Head of caudate nucleus (tissue), 42 donors: ENCODE data around the gene DCUN1D3.

ENCODE experiments used
- DNase-seq, 42 donors: peaks; one replicate each; pipeline versions ENCODE4 v3.0.0 to v3.0.0-alpha.2; 2020 to 2021; ENCODE audit warnings: mixed read lengths in 7 of 42
- intact Hi-C: fragments of 100-400 bp; cut with DNase I; formaldehyde crosslinking; loops from one replicate; pipeline ENCODE4 v1.15.0; 2022

DCUN1D3 gene

DNA sequence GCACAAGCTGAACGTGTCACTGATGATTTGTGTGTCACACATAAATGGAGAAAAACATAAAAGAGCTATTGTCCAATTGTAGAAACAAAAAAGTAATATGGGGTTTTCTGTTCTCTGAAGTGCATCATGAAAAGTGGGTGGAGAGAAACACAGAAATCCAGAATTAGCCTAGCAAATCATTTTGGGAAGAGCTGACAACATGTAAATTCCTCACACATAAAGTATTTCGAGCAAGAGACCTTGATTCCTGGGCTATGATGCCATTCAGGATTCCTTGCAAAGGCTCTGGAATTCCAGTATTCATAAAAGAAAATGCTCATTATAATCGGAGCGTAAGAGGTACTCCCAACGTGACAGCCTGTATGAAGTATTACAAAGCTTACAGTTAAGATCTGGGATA lies 1.1 kb downstream of the DCUN1D3 start:
- intact Hi-C loops: no loop called here
- DNase-seq: peak in 1 of 42 donors; percentile 11

DNA sequence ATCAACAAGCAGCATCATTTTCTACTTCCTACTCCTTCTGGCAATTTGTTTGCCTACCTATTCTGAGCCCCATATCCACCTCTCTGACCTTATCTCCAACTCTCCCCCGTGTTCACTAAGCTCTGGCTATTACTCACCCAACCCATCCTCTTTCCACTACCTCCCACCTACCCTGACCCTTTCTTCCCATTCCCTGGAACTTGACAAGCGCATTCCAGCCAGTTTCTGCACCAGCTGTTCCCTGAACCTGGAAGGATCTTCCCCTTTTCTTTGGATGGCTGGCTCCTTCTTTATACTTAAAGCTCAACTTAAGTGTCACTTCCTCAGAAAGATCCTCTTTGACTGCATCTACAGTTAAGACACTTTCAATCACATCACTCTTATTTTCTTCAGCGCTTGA lies 2.2 kb downstream of the DCUN1D3 start:
- DNase-seq: no peak
- intact Hi-C loops: no loop called here

DNA sequence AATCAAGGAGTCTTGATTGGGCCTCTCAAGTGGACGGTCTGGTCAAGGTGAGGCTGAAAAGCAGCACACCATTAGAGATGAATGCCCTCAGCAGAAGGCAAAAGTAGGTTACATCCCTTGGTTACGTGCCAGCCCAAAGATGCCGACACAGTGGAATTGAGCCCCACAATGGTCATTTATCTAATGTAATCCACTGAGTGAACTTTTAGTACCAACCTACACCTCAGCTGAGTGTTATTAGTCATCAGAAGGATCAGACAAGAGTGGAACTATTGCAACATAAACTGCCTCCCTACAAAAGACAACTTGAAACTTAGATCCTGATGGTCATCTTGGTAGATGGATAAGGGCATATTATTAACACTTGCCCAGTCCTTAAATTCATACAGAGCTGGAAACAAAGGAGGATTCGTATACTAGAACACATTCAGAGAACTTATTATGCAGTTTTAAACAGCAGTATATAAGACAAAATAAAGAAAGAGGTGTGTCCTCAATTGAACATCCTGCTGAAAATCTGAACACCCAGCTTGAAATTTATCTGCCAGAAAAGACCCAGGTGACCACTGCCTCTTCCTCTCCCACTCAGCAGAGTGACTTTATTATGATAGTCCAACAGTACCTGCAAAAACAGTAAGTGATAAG lies 2.8 kb downstream of the DCUN1D3 start:
- intact Hi-C loops: no loop called here
- DNase-seq: no peak

DNA sequence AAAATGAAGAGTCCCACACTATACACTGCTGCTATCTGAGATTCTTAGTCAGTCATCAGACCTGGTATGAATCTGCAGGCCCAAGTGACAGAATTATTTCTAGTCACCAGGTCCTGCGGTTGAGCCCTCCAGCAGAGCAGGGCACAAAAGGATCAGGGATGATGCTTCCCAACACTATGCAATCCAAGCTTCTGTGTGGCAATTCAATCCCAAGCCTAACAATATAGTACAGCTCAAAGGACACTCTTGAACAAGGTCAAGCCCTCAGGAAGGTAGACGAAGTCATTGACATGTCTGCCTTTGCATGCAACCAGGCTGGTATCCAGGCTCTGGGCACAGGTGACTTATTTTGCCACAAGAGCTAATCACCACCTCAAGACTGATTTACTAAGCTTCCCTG lies 5.8 kb downstream of the DCUN1D3 start:
- intact Hi-C loops: no loop called here
- no peak for DNase-seq

DNA sequence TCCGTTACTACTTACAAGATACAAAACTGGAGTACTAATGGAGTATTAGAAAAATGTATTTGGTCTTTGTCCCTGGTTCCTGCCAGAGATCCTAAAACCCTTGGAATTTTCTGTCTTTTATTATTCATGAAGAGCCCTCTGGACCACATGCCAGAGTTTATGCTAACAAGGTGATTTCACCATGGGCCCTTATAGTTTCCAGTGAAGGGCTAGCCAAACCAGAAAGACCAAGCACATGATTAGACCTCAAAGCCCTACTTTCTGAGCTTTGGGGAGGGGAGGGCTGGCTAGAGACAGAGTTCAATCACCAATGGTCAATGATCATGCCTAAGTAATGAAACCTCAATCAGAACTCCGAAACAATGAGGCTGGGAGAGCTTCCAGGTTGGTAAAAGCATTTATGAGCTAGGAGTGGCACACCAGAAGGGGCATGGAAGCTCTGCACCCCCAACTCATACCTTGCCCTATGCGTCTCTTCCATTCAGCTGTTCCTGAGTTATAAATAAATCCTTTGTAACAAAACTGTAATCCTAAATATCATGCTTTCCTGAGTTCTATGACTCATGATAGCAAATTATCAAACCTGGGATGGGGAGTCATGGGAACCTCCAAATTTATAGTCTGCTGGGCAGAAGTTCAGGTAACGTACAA lies 10.4 kb downstream of the DCUN1D3 start:
- no peak for DNase-seq
- intact Hi-C loops: no loop called here

DNA sequence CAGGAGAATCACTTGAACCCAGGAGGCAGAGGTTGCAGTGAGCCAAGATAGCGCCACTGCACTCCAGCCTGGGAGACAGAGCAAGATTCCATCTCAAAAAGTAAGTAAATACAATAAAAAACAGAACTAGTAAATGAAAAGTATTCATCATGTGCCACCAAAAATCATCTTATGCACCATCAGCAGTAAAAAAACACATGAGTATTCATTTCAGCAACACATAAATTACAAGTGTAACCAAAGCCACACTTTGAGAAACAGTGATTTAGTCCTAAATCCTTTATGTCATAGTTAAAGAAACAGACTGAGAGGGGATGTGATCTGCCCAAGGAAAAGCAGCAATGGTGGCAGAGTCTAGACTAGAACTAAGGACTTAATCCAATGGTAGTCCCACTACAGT lies 13.0 kb downstream of the DCUN1D3 start:
- intact Hi-C loops: no loop called here
- no peak for DNase-seq

DNA sequence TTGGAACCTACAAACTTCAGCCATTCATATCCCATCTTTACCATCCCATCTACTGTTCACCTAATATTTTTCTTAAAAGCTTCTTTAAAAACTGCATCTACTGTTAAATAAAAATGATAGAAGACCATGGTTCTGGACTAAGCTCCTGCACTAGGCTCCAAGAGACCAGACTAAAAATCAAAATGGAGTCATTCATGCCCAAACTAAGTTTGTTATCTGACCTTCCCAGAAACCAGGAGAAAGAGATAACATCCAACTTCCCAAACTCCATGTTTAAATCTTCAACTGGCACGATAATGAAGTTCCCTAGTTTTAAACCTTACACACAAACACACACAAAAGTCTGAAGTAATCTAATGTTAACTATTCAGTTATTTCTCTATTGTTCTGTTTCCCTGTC lies 13.8 kb downstream of the DCUN1D3 start:
- intact Hi-C loops: no loop called here

DNA sequence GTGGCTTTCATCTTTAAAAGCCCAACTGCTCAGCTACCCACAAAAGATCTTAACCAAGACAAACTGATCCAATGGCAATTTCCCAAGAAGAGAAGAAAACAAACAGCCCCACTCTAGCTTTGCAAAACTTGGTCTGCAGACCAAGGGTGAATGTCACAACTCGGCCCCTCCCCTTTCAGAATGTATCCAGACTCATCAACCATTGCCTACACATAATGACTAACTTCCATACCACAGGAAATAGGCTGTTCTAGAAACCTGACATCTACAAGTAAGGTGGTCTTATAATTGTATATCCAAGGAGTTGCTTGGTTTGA lies 16.0 kb downstream of the DCUN1D3 start:
- DNase-seq: no peak
- intact Hi-C loops: no loop called here

More for the DNA sequence above, 13.8 kb downstream of the DCUN1D3 start:
- no peak for DNase-seq

DNA sequence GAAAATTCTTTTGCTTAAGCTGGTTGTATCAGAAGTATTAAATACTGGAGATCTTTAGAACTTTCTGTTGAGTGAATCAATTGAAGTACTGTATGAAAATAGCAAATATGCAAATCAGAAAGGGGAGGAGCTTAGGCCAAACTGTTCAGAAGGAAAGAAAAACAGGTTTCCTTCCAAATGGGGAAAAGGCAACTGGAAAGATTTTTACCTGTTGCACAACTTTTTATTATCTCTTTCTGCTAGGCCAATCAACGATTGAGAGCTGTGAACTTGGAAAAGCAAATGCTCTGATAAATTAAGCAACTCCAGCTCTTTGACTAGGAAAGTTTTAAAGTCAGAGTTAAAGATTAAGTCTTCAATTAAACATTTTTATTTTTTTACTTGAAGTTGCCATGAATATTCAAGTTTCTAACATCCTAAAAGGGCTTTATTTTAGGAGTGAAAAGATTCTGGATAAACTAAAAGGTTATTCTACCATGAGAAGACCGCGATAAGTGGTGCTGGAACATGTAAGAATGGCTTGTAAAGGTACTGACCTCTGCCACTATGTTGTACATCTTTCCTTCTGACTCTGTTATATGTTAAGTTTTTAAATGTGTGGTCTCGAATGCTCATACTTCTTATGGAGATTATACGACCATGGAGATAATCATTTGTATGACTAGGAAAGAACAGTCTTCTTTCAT lies 16.5 kb downstream of the DCUN1D3 start:
- no peak for DNase-seq
- intact Hi-C loops: no loop called here

DNA sequence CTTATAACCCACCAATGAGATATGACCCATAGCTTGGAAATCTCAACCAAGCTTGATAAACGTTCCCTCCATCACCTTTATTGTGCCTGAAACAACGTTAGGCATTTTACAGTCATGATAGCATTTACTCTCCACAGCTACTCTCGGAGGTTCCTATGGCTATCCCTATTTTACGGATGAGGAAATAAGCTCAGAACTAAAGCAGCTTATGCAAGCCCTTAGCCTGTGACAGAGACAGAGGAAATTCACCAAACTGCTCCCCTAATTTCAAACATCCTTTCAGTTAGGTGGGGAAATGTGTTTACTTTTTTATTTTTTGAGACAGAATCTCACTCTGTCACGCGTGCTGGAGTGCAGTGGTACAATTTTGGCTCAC lies 18.7 kb downstream of the DCUN1D3 start:
- DNase-seq: no peak
- intact Hi-C loops: no loop called here

DNA sequence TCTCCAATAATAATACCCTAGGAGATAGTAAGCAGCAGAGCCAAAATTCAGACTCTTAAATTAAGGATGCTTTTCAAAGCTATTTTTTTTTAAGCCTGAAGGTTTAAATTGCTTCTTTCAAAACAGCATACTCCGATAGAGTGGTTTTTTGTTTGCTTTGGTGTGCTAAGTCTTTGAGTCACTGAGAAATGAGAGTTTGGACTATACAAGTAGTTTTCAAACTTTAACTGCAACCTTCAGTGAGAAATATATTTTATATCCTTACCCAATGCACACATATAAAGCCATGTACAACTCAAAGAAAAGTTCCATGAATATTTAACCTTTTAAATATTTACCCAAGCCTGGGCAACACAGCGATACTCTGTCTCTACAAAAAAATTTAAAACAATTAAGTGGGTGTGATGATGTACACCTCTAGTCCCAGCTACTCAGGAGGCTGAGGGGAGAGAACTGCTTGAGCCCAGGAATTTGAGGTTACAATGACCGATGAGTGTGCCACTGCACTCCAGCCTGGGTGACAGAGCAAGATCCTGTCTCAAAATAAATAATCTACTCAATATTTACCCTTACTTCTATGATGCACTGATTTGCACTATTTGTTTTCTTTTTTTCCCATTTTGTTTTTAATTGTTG lies 19.2 kb downstream of the DCUN1D3 start:
- no peak for DNase-seq
- intact Hi-C loops: no loop called here

DNA sequence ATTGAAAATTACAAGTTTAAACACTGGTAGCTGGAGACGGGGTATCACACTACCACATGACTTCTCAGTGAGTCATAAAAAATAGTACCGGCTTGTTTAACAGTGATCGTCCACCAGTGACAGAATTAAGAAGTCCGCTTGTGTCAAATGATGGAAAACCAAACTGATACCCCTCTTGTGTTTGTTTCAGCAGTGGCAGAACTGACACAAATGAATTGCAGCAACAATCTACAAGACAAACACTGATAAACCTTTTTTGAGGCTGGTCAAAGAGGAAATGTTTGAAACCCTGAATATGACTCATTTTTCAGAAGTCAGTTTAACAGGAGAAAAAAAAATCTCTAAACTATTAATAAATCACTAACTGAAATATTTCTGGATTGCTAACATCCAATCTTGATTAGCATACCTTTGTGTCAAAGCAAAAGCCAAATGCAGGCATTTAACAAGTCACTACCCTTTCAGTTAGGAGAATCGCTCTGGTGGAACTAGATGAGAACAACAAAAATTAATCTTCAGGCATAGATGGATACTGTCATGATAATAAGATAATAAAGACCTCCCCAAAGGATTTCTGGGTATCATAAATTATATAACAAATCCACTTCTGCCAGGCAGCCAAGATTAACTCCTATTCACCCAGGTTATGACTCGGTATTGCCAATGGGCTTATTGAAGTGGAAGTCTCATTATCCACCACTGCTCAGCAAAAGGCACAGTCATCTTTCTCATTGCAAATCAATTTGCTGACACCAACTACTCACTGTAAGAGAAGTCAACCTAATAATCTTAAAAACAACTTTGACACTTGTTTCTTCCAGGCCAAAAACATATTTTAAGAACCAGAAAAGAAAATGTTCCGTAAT lies 20.8 kb downstream of the DCUN1D3 start:
- intact Hi-C loops: no loop called here
- no peak for DNase-seq

DNA sequence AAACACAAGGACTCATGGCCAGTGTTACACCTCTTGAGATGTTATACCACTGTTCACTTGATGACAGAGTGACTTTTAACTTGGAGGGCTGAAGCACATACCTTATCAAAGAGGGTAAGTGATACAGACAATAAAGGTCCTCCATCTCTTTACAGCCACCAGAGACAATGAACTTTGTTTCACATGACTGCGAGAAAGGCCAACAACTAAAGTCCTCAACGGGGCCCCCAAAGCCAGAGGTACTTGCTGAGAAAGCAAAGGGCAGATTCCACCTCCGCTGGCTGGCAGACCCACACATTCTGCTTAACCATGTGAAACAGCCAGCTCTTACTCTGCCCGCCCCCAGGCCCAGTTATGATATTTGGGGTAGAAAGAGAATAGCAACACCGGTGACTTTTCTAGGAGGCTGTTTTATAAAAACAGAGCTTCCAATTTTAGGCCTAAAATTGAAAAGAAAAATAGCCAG lies 21.4 kb downstream of the DCUN1D3 start:
- DNase-seq: peak in 18 of 42 donors; percentile 8 to 62 (median 28)
- intact Hi-C loops: no loop called here

DNA sequence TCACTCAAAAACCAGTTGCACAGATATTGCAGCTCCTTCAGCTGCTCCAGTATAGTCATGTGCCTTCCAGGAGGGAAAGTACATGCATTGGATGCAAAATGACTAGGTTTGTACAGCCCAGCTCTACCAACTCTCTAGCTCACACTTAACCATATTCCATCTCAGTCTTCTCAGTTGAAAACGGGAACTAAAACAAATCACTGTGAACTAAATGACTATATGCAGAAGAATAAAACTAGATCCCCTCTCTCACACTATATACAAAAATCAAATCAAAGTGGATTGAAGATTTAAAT lies 24.9 kb downstream of the DCUN1D3 start:
- no peak for DNase-seq
- intact Hi-C loops: no loop called here

DNA sequence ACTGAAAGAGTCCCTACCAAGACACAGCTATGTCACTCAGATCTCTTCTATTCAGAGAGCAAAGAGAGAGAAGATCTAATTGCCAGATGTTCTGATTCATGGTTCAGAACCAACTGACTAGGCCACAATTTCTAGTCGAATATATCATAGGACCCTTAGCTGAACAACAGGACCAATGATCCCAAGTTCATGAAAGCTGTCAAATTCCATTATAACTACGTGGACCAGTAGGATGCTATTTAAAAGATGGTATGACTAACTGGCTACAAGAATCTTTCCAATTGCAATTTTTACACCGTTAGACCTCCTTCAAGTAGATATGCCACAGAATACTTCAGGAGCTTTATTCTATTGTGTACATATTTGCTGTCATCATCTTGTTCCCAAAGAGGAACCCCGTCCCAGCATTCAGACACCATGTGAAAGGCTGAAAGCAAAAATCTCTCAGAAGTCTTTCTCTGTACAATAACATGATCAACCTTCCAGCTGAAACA lies 26.0 kb downstream of the DCUN1D3 start:
- intact Hi-C loops: no loop called here
- DNase-seq: no peak

DNA sequence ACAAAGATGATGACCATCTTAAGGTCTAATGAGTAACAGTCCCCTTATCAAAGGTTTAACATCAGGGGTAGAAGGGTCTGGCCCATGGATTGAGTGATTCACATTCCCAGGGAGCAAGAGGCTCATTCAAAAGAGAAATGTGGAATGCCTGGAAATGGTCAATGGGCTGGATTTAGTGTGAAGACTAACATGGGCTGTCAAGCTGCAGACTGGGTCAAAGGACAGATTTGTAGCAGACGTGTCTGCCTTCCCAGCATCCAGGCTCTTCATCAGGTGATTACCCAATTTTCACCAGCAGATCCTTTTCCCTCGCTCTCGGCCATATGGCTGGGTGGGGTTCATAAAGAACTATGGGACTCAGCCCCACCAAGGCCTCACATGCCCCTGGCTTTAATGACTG lies 26.8 kb downstream of the DCUN1D3 start:
- no peak for DNase-seq
- intact Hi-C loops: no loop called here

DNA sequence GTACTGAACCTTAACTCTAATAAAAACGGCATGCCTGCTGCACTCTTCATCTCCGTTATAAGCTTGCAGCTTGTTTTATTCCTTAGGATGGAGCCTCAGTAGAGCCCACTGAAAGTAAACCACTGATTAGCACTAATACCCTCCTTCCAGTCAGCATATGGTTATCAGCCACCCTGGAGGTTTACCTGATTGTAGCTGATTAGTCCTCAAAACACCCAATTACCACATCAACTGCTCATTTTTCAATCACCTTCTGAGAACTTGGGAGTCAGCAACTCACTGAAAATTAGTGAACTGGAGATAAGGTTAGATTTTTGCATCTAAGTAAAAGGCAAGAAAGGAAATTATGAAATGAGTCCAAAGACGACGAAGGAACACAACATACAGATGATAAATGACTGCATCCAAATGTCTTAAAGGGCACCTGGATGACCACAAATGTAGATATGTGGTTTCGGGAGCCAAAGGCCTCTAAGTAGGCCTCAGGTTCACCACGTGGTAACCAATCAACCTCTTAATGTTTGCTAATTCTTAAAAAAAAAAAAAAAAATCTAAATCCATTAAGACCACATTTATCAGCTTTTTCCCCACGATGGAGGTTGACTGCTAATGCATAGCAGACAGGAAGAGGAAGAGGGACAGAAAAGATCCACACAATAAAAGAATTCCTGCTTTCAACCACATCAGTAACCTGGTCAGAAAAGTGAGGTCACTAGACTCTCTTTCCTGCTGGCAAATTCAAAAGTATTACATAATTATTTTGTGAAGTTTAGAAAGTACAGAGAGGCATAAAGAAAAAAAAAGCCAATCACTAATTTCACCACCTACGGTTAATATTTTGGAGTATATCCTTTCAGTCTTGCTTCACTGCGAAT lies 28.0 kb downstream of the DCUN1D3 start:
- no peak for DNase-seq
- intact Hi-C loops: no loop called here

DNA sequence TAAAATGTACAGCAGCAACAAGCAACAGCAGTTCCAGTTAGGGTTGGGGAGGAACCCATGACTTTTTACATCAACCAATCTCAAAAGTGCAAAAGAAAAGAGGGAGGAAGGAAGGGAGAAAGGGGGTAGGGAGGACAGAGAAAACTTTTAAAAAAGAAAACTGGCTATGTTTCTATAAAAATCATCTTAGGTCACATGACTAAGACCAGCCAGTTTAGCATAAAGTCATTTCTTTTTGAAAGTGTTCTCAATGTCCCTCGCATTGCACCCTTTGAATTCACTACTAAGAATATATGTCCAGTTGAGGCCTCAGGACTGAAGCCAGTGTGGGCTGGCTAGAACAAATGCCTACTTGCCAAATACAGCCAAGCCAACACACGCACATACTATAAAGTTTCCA lies 28.9 kb downstream of the DCUN1D3 start:
- intact Hi-C loops: no loop called here
- DNase-seq: no peak
